Activated CD4-positive, alpha-beta T cell treated with anti-CD3 and anti-CD28 coated beads, Interleukin-2, Interleukin-6, amounts not matched to agents 100 ng/mL and 50 ng/mL, durations not matched to agents 16 hours and 8 hours (primary cell): ENCODE data around the gene AKT3.
"Not testable (repeated sequence)": the region's sequence is repeated elsewhere in the genome, so short reads cannot be mapped to it uniquely, and the experiment has no call there.

Experiments used
- DNase-seq: peaks from one replicate; pipeline ENCODE4 v3.0.0-alpha.2; 2020

AKT3 gene

GRCh38 chr1:243772361-243773050 lies 77.5 kb downstream of the AKT3 start:
- not testable (repeated sequence) for DNase-seq

- no peak for DNase-seq
These were observed 79.2 kb downstream of the AKT3 start for GRCh38 chr1:243770860-243771259.

- DNase-seq: no peak
These were observed 84.4 kb downstream of the AKT3 start for GRCh38 chr1:243765676-243766075.

GRCh38 chr1:243763806-243764205 lies 86.2 kb downstream of the AKT3 start:
- no peak for DNase-seq

- no peak for DNase-seq
These were observed 91.4 kb downstream of the AKT3 start for GRCh38 chr1:243758647-243759046.

GRCh38 chr1:243756529-243756928 lies 93.5 kb downstream of the AKT3 start:
- no peak for DNase-seq

- no peak for DNase-seq
These were observed 95.7 kb downstream of the AKT3 start for GRCh38 chr1:243754348-243754747.

- no peak for DNase-seq
These were observed 98.5 kb downstream of the AKT3 start for GRCh38 chr1:243751506-243751905.

GRCh38 chr1:243748706-243749283 lies 101.2 kb downstream of the AKT3 start:
- DNase-seq: peak; percentile 72

- no peak for DNase-seq
These were observed 101.8 kb downstream of the AKT3 start for GRCh38 chr1:243748227-243748626.

GRCh38 chr1:243746751-243747150 lies 103.3 kb downstream of the AKT3 start:
- no peak for DNase-seq

GRCh38 chr1:243745356-243745755 lies 104.7 kb downstream of the AKT3 start:
- DNase-seq: no peak

GRCh38 chr1:243742819-243743218 lies 107.2 kb downstream of the AKT3 start:
- no peak for DNase-seq

- DNase-seq: no peak
These were observed 109.6 kb downstream of the AKT3 start for GRCh38 chr1:243740255-243740999.

- DNase-seq: no peak
These were observed 110.6 kb downstream of the AKT3 start for GRCh38 chr1:243739335-243740003.

- DNase-seq: no peak
These were observed 112.0 kb downstream of the AKT3 start for GRCh38 chr1:243738020-243738419.

GRCh38 chr1:243735457-243735856 lies 114.6 kb downstream of the AKT3 start:
- DNase-seq: peak; percentile 43

- DNase-seq: no peak
These were observed 115.7 kb downstream of the AKT3 start for GRCh38 chr1:243734308-243734695.

- no peak for DNase-seq
These were observed 116.3 kb downstream of the AKT3 start for GRCh38 chr1:243733670-243734307.

GRCh38 chr1:243732637-243733036 lies 117.4 kb downstream of the AKT3 start:
- no peak for DNase-seq

- no peak for DNase-seq
These were observed 117.9 kb downstream of the AKT3 start for GRCh38 chr1:243731974-243732625.

GRCh38 chr1:243731301-243731891 lies 118.6 kb downstream of the AKT3 start:
- no peak for DNase-seq
